ENCODE measurements around the gene RNF144A.

DNA sequence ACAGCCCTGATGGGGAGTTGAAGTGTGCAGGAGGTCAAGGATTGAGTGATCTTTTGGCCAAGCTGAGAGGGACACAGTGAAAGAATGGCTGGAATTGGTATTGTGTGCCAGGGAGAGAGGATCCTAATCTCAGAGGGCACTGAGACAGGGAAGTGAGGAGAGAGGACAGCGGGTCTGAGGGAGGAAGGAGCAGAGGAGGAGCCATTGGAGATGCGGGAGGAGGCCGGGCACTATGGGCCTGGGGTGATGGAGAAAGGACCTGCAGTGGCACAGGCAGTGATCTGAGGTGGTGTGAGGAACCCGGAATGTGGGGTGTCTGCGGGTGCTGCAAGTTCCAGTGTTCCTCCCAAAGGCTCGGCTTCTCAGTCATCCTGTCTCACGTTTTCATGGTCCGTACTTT, 26.8 kb downstream of the RNF144A start:
- TF ChIP-seq, protein P1, sequence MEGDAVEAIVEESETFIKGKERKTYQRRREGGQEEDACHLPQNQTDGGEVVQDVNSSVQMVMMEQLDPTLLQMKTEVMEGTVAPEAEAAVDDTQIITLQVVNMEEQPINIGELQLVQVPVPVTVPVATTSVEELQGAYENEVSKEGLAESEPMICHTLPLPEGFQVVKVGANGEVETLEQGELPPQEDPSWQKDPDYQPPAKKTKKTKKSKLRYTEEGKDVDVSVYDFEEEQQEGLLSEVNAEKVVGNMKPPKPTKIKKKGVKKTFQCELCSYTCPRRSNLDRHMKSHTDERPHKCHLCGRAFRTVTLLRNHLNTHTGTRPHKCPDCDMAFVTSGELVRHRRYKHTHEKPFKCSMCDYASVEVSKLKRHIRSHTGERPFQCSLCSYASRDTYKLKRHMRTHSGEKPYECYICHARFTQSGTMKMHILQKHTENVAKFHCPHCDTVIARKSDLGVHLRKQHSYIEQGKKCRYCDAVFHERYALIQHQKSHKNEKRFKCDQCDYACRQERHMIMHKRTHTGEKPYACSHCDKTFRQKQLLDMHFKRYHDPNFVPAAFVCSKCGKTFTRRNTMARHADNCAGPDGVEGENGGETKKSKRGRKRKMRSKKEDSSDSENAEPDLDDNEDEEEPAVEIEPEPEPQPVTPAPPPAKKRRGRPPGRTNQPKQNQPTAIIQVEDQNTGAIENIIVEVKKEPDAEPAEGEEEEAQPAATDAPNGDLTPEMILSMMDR (conservative IDR thresholded peaks at IDR 0.05; ENCODE audit: low read depth, low read length), result no peak
- TF ChIP-seq EZH2 (IDR thresholded peaks at IDR 0.05; ENCODE audit: borderline replicate concordance, low read depth, low read length, poor library complexity, severe bottlenecking), result no peak

Measured in A673 (cell line).